NB4 (cell line): ENCODE data around the gene HDAC8.

Experiments used
- POLR2A ChIP-seq: IDR thresholded peaks from 2 replicates; pipeline ENCODE4 v1.6.1; 2011; ENCODE audit warnings: mild to moderate bottlenecking; ENCODE audit not compliant: insufficient read length; ENCODE audit errors: extremely low read depth
- TF ChIP-seq, protein P1 (sequence below): IDR thresholded peaks from one replicate; pipeline ENCODE4 v1.5.1; 2012; ENCODE audit warnings: low read depth, low read length

DNA sequence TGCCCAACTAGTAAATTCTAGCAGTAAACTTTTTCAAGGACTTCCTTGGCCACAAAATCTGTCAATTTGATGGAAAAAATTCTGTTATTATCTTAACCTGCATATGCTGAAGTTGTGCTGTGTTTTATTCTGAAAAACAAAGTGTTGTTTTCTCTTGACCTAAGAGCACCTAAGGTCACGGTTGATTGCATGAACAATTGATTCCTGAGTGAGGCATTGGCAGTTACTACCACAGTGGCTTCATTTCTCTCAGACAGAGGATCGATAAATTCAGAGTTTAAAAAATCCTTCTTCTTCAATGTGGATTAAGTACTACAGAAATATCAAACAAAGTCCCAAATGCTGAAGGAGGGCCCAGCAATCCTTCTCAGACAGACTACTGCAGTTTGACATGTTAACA lies 6.2 kb downstream of the HDAC8 start:
- TF ChIP-seq, protein P1, sequence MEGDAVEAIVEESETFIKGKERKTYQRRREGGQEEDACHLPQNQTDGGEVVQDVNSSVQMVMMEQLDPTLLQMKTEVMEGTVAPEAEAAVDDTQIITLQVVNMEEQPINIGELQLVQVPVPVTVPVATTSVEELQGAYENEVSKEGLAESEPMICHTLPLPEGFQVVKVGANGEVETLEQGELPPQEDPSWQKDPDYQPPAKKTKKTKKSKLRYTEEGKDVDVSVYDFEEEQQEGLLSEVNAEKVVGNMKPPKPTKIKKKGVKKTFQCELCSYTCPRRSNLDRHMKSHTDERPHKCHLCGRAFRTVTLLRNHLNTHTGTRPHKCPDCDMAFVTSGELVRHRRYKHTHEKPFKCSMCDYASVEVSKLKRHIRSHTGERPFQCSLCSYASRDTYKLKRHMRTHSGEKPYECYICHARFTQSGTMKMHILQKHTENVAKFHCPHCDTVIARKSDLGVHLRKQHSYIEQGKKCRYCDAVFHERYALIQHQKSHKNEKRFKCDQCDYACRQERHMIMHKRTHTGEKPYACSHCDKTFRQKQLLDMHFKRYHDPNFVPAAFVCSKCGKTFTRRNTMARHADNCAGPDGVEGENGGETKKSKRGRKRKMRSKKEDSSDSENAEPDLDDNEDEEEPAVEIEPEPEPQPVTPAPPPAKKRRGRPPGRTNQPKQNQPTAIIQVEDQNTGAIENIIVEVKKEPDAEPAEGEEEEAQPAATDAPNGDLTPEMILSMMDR, result no peak
- no peak for TF ChIP-seq POLR2A
